PC-9 (cell line): ENCODE results near the gene ZDHHC8. TPM values are rescaled to one million over a fixed set of nuclear protein-coding genes. Genes with fewer than 3 reads are reported as not detected.

Experiments
- BruUV-seq: library from RNA; stranded (reverse); fragments of 400-500 nt; replicated peaks from 2 replicates; lab custom pipeline; 2021; lab: Mats Ljungman, UMichigan
- CTCF ChIA-PET: fragments of 300-600 bp; sonication (Branson Sonifier 250); formaldehyde crosslinking; loops from one replicate; lab custom pipeline; 2022; ENCODE audit warnings: antibody characterized with exemption; lab: Charles Lee
- POLR2A ChIA-PET: fragments of 300-600 bp; sonication (Branson Sonifier 250); formaldehyde crosslinking; loops from one replicate; lab custom pipeline; 2022; ENCODE audit warnings: antibody characterized with exemption; ENCODE audit not compliant: unreplicated experiment; lab: Charles Lee
- DNase-seq, 2 experiments: peaks; one replicate each; pipeline versions ENCODE4 v3.0.0 to v3.0.0-alpha.2; 2015 to 2022; ENCODE audit warnings: mixed read lengths in 1 of 2
- H2AFZ ChIP-seq: fragments of 200-600 bp; sonication (generic); 2 replicates; pipeline ENCODE4 v1.8.1; 2017; ENCODE audit warnings: antibody characterized with exemption
- H3F3A ChIP-seq: fragments of 200-600 bp; sonication (generic); 2 replicates; pipeline ENCODE4 v1.8.1; 2017; ENCODE audit warnings: antibody characterized with exemption, mild to moderate bottlenecking, low read depth; ENCODE audit not compliant: insufficient read depth
- H3K27ac ChIP-seq: fragments of 200-600 bp; sonication (generic); 2 replicates; pipeline ENCODE4 v1.6.1; 2016; ENCODE audit warnings: mixed run types
- H3K27me3 ChIP-seq: fragments of 200-600 bp; sonication (generic); 2 replicates; pipeline ENCODE4 v1.6.1; 2016; ENCODE audit warnings: low read depth, mixed run types; ENCODE audit not compliant: insufficient read depth
- H3K36me3 ChIP-seq: fragments of 200-600 bp; sonication (generic); 2 replicates; pipeline ENCODE4 v1.6.1; 2016; ENCODE audit warnings: low read depth, mixed run types
- H3K4me1 ChIP-seq: fragments of 200-600 bp; sonication (generic); replicated peaks from 2 replicates; pipeline ENCODE4 v1.6.1; 2016; ENCODE audit warnings: mixed run types; ENCODE audit not compliant: insufficient read depth
- H3K4me2 ChIP-seq: fragments of 200-600 bp; sonication (generic); 2 replicates; pipeline ENCODE4 v1.6.1; 2017; ENCODE audit warnings: mixed run types
- H3K4me3 ChIP-seq: fragments of 200-600 bp; sonication (generic); 2 replicates; pipeline ENCODE4 v1.6.1; 2016; ENCODE audit warnings: mixed run types
- H3K79me2 ChIP-seq: fragments of 200-600 bp; sonication (generic); 2 replicates; pipeline ENCODE4 v1.6.1; 2017; ENCODE audit warnings: low read depth, mixed run types
- H3K9me2 ChIP-seq: fragments of 200-600 bp; sonication (generic); 2 replicates; pipeline ENCODE4 v1.8.1; 2017; ENCODE audit warnings: mild to moderate bottlenecking; ENCODE audit not compliant: insufficient read depth
- H3K9me3 ChIP-seq: fragments of 200-600 bp; sonication (generic); 2 replicates; pipeline ENCODE4 v1.8.1; 2016; ENCODE audit warnings: low read depth; ENCODE audit not compliant: insufficient read depth
- H4K20me1 ChIP-seq: fragments of 200-600 bp; sonication (generic); 2 replicates; pipeline ENCODE4 v1.8.1; 2017; ENCODE audit not compliant: insufficient read depth
- EZH2 ChIP-seq: fragments of 200-600 bp; sonication (generic); IDR thresholded peaks from 2 replicates; pipeline ENCODE4 v1.8.0; 2017; ENCODE audit warnings: antibody characterized with exemption, low read depth
- intact Hi-C: fragments of 100-400 bp; cut with micrococcal nuclease; formaldehyde crosslinking; loops from one replicate; pipeline ENCODE4 v1.10.0; 2022; ENCODE audit not compliant: unreplicated experiment
- total RNA-seq: library from RNA; stranded (reverse); gene quantifications from 2 replicates; pipeline ENCODE4 v1.2.3, GENCODE V29; 2021
- TF ChIP-seq, protein P1 (sequence below): fragments of 200-600 bp; sonication (generic); conservative IDR thresholded peaks from 2 replicates; pipeline ENCODE4 v1.6.1; 2017; ENCODE audit warnings: mixed run types, antibody characterized with exemption, mild to moderate bottlenecking, moderate library complexity

Gene ZDHHC8
- total RNA-seq, 1 experiment from 2014 or later: 34.4 TPM

DNA sequence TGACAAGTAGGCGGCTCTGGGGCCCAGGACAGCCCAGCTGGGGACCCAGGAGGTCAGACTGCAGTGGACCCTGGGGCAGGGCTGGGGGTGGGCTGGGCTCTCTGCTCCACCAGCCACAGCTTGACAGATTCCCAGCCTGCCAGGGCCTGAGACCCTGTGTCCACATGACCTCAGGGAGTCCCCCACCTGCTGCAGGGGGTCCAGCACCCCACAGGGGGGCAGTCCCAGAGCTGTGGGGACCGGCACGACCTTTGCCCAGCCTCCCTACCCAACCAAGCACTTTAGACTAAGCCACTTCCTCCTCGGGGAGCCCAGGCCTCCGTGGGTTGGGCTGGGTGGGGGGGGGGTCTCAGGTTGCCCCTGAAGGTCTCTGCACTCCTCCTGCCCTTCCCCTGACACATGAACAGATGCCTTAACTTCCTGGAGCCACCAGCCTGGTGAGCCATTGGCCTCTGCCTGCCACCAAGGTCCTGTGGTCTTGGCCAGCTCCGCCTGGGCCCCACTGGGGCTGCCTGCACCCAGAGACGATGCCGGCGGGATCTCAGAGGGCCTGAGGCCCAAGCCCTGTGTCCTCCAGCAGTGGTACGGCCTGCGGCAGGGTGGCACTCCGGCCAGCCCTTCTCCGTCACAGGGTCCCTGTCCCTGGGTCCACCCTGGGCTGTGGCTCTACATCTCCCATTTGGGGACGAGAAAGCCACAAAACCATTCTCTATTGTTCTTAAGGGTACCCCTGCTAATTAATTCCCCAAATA lies 15.8 kb downstream of the ZDHHC8 start:
- no peak for TF ChIP-seq EZH2
- Histone ChIP-seq H4K20me1 (no peaks in the 10 kb centered on the region), H2AFZ (no peak overlapping the region), H3K9me3 (no peaks in the 10 kb centered on the region), H3K9me2 (no peaks in the 10 kb centered on the region), H3K79me2 (no peaks in the 10 kb centered on the region), H3F3A (no peaks in the 10 kb centered on the region), H3K4me1 (no peaks in the 10 kb centered on the region), H3K27ac (no peak overlapping the region), H3K4me3 (no peak overlapping the region), H3K27me3 (no peaks in the 10 kb centered on the region), H3K36me3 (no peaks in the 10 kb centered on the region), H3K4me2 (no peak overlapping the region)
- ChIA-PET CTCF (no interaction called here), POLR2A (no interaction called here)
- intact Hi-C loops: no loop called here
- DNase-seq: no peak
- no TSS peak for BruUV-seq

DNA sequence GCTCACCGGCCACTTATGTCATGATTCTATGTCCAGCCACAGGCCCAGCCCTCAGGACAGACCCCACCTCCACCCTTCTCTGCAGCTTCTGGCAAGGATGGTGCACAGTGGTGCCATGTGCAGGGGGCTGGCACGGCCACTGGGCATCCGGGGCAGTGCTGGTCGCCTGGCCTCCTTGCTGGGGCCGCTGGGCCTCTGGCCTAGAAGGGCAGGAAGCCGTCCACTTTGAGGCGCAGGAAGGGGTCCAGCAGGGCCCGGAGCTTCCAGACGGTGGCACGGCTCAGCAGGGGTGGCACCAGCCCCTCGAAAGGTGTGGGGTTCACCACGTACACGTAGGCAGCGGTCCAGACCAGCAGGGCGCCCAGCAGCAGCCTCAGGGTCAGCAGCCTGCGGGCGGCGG lies 16.8 kb downstream of the ZDHHC8 start:
- CTCF ChIA-PET: no interaction called here
- Histone ChIP-seq H3K27ac (no peak overlapping the region), H2AFZ (no peak overlapping the region), H3K36me3 (no peaks in the 10 kb centered on the region), H3K79me2 (no peaks in the 10 kb centered on the region), H3F3A (no peaks in the 10 kb centered on the region), H3K4me3 (no peak overlapping the region), H3K4me2 (no peak overlapping the region), H3K4me1 (no peaks in the 10 kb centered on the region), H4K20me1 (no peaks in the 10 kb centered on the region), H3K9me2 (no peaks in the 10 kb centered on the region), H3K9me3 (no peaks in the 10 kb centered on the region), H3K27me3 (no peaks in the 10 kb centered on the region)
- DNase-seq: no peak
- POLR2A ChIA-PET: no interaction called here
- intact Hi-C loops: no loop called here
- TF ChIP-seq, protein P1, sequence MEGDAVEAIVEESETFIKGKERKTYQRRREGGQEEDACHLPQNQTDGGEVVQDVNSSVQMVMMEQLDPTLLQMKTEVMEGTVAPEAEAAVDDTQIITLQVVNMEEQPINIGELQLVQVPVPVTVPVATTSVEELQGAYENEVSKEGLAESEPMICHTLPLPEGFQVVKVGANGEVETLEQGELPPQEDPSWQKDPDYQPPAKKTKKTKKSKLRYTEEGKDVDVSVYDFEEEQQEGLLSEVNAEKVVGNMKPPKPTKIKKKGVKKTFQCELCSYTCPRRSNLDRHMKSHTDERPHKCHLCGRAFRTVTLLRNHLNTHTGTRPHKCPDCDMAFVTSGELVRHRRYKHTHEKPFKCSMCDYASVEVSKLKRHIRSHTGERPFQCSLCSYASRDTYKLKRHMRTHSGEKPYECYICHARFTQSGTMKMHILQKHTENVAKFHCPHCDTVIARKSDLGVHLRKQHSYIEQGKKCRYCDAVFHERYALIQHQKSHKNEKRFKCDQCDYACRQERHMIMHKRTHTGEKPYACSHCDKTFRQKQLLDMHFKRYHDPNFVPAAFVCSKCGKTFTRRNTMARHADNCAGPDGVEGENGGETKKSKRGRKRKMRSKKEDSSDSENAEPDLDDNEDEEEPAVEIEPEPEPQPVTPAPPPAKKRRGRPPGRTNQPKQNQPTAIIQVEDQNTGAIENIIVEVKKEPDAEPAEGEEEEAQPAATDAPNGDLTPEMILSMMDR: no peak
- no peak for TF ChIP-seq EZH2
- no TSS peak for BruUV-seq

DNA sequence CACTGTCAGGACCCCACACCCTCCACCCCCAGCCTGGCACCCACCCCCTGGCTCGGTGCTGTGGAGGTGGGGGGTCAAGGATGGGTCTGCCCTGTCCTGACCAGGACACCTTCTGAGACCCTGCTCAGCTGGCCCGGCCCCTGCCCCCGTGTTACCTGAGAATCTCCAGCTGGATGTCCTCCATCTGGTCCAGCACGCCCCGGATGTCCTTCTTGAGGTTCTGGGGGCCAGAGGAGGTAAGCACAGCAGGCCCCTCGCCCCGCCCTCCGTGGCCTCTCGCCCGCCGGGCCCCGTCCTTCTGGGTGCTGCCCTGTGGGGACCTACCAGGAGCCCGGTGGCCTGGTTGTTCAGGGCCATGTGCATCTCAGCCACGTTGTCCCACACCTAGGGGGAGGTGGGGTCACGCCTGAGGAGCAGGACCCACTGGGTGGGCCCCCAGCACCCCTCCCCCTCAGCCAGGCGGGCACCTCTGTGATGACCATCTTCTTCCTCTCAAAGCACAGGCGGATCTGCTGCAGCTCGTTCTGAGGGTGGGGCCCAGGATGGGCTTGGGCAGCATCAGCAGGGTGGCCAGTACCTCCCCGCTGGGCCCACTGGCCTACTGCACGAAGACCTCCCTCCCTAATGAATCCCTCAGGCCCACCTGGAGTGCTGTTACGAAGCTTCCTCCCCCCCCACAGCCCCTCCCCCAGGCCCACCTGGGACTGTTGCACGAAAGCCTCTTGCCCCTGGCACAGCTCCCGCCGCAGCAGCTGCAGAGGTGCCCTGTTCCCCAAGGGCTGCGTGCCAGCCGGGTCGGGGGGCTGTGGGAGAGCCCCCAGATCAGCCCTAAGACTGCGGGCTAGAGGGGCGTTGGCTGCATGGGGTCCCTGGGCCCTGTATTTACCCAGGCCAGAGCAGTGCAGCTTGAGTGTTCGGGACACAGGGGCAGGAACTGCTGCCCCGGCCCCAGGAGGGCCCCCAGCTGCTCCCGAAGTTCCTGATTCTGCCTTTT lies 17.9 kb downstream of the ZDHHC8 start:
- no peak overlapping the region for H3K4me2 ChIP-seq
- no peaks in the 10 kb centered on the region for H3K9me2 ChIP-seq
- H3K9me3 ChIP-seq: no peaks in the 10 kb centered on the region
- no peak for TF ChIP-seq EZH2
- TF ChIP-seq, protein P1: no peak
- no peaks in the 10 kb centered on the region for H3K79me2 ChIP-seq
- no peaks in the 10 kb centered on the region for H3F3A ChIP-seq
- POLR2A ChIA-PET: no interaction called here
- CTCF ChIA-PET: no interaction called here
- H3K27ac ChIP-seq: no peak overlapping the region
- no peaks in the 10 kb centered on the region for H4K20me1 ChIP-seq
- no peak overlapping the region for H3K4me3 ChIP-seq
- no peak overlapping the region for H2AFZ ChIP-seq
- no peaks in the 10 kb centered on the region for H3K4me1 ChIP-seq
- H3K36me3 ChIP-seq: no peaks in the 10 kb centered on the region
- intact Hi-C loops: loop anchor here (10.0 kb wide), 2 partner anchors 305 to 545 kb away; no protein-coding TSS in a partner anchor
- H3K27me3 ChIP-seq: no peaks in the 10 kb centered on the region
- BruUV-seq: no TSS peak
- no peak for DNase-seq
